Common myeloid progenitor, CD34-positive (primary cell): ENCODE results near the gene SHPK.

Experiments
- CTCF ChIA-PET: fragments of 350-600 bp; sonication (Branson Sonifier 250); formaldehyde crosslinking; loops from one replicate; lab custom pipeline; 2021; ENCODE audit warnings: antibody characterized with exemption; lab: Charles Lee
- POLR2A ChIA-PET: fragments of 350-600 bp; sonication (Branson Sonifier 250); formaldehyde crosslinking; loops from one replicate; lab custom pipeline; 2021; ENCODE audit warnings: antibody characterized with exemption; lab: Charles Lee
- DNase-seq, 3 donors: peaks; one replicate each; pipeline versions ENCODE4 v3.0.0 to v3.0.0-alpha.2; 2013
- H3K27ac ChIP-seq, 2 experiments: 1 replicate in 1 of 2; 2 replicates in 1 of 2; pipeline ENCODE4 v1.7.0; 2013; ENCODE audit warnings: inconsistent platforms in 2 of 2, low read length in 2 of 2, mild to moderate bottlenecking in 2 of 2, low read depth in 1 of 2, moderate library complexity in 1 of 2; ENCODE audit not compliant: severe bottlenecking in 2 of 2, insufficient read depth in 1 of 2, poor library complexity in 1 of 2
- H3K27me3 ChIP-seq, 5 experiments: replicated peaks in 2 of 5; 1 replicate in 3 of 5; 2 replicates in 2 of 5; pipeline versions ENCODE4 v1.6.1 to v1.7.0; 2013; ENCODE audit warnings: low read length in 4 of 5, mild to moderate bottlenecking in 2 of 5, moderate library complexity in 2 of 5, inconsistent platforms in 1 of 5; ENCODE audit not compliant: insufficient read depth in 5 of 5, control insufficient read depth in 4 of 5
- H3K36me3 ChIP-seq, 4 experiments: 1 replicate in 2 of 4; 2 replicates in 2 of 4; pipeline versions ENCODE4 v1.6.1 to v1.7.0; 2013; ENCODE audit warnings: low read length in 3 of 4, control low read depth in 1 of 4, mild to moderate bottlenecking in 1 of 4; ENCODE audit not compliant: control insufficient read depth in 4 of 4, insufficient read depth in 4 of 4
- H3K4me1 ChIP-seq, 4 experiments: 1 replicate in 3 of 4; 2 replicates in 1 of 4; pipeline versions ENCODE4 v1.6.1 to v1.7.1; 2013; ENCODE audit warnings: low read length in 3 of 4, mild to moderate bottlenecking in 3 of 4, control low read depth in 1 of 4, inconsistent platforms in 1 of 4, moderate library complexity in 1 of 4; ENCODE audit not compliant: control insufficient read depth in 4 of 4, insufficient read depth in 4 of 4; ENCODE audit errors: control extremely low read depth in 1 of 4
- H3K4me3 ChIP-seq, 7 experiments: 1 replicate in 4 of 7; 2 replicates in 3 of 7; pipeline versions ENCODE4 v1.5.1 to v1.7.0; 2013; ENCODE audit warnings: mild to moderate bottlenecking in 7 of 7, low read length in 6 of 7, moderate library complexity in 6 of 7, inconsistent platforms in 2 of 7, low read depth in 2 of 7, control low read depth in 1 of 7; ENCODE audit not compliant: insufficient read depth in 4 of 7, control insufficient read depth in 1 of 7; ENCODE audit errors: extremely low read depth in 1 of 7
- H3K9me3 ChIP-seq, 5 experiments: 1 replicate in 4 of 5; 2 replicates in 1 of 5; pipeline versions ENCODE4 v1.6.1 to v1.7.1; 2013; ENCODE audit warnings: low read length in 4 of 5, mild to moderate bottlenecking in 2 of 5, inconsistent platforms in 1 of 5, low read depth in 1 of 5, moderate library complexity in 1 of 5; ENCODE audit not compliant: control insufficient read depth in 4 of 5, insufficient read depth in 2 of 5; ENCODE audit errors: control extremely low read depth in 1 of 5
- WGBS: methylation state at CpG from one replicate; pipeline ENCODE4 v1.1.5; 2013; ENCODE audit not compliant: insufficient coverage; 5-methylcytosine and 5-hydroxymethylcytosine counted together

Gene SHPK

DNA sequence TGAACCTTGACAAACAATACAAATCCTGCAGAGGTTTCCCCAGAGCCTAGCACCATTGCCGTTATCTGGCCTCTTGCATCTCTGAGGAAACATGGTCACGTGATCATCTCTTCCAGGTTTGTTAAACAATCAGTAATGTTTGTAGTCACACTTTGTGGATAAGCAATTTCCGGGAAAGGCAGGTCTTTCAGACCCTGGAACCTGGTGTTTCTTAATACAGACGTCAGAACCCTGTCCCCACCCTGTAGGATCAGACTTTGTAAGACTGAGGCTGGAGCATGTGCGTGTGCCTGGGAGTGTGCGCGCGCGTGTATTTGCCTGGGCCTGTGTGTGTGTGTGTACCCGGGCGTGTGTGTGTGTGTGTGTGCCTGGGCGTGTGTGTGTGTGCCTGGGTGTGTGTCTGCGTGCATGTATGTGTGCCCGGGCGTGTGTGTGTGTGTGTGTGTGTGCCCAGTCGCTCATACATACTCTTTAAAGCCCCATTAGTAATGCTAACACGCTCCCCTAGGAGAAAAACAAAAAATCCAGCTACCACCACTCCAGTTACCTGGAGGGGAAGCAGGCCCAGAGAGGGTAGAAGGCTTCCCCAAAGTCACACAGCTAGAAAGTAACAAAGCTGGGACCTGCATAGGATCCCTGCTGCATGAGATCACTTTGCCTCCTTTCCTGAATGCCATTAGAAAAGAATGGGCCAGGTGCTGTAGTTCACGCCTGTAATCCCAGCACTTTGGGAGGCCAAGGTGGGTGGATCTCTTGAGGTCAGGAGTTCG lies 5.9 kb upstream of the SHPK start:
- Histone ChIP-seq H3K27ac (no peak overlapping the region), H3K4me1 (peaks cover 5 to 31% (median 25%) of the 10 kb centered on the region in 4 experiments), H3K27me3 (no peaks in the 10 kb centered on the region), H3K9me3 (no peaks in the 10 kb centered on the region), H3K36me3 (peaks cover 0 to 17% (median 4%) of the 10 kb centered on the region in 4 experiments), H3K4me3 (no peak overlapping the region)
- POLR2A ChIA-PET = no interaction called here
- no peak for DNase-seq
- WGBS = 94% methylated on average over 3 of the region's 19 CpGs
- CTCF ChIA-PET = no interaction called here

DNA sequence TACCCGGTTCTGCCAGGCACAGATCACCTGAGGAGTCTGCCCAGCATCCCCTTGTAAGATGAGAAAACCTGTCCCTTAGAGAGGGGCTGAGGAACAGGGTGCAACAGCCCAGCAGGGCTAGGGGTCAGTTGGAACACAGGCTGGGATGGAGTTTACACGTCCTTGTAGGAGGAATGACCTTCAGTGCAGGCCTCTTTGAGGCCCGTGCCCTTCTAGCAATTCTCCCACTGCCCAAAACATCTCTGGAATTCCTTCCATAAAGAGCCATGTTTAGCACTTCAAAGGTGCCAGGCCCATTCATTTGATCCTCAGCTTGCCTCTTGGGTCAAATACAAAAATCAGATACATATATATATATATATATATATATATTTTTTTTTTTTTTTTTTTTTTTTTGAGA lies 5.0 kb upstream of the SHPK start:
- POLR2A ChIA-PET = no interaction called here
- peaks cover 0 to 17% (median 4%) of the 10 kb centered on the region in 4 experiments for H3K36me3 ChIP-seq
- DNase-seq = no peak
- H3K4me1 ChIP-seq = peaks cover 5 to 34% (median 27%) of the 10 kb centered on the region in 4 experiments
- CTCF ChIA-PET = no interaction called here
- no peaks in the 10 kb centered on the region for H3K27me3 ChIP-seq
- H3K9me3 ChIP-seq = no peaks in the 10 kb centered on the region
- no peak overlapping the region for H3K4me3 ChIP-seq
- 97% methylated on average over 3 of the region's 3 CpGs for WGBS
- H3K27ac ChIP-seq = peak overlapping the region in 1 of 2 experiments; percentile 62

DNA sequence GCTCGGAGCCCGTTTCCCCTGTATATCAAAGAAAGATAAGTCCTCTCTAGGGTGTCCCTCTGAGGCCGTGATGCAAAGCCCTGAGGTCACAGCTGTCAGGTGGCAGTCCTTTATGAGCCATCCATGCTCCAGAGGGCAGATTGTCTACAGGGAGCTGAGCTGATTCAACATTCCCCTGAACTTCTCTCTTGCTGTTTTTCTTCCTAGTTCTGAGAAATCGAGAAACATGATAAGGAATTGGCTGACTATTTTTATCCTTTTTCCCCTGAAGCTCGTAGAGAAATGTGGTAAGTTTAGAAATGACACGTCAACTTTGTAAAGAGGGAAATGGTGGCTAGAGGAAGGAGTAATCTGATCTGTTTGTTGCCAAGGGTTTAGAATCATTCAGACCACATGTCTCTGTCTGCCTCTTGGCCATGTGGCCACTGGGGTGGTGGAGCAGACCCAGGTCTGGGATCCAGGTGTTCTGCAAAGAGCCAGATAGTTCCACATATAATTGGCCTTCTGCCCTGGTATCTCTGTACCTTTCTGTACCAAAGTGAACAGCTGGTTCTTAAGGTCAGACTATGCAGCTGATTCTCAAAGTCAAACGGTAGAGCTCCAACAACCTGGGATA lies 4.0 kb upstream of the SHPK start:
- peak; percentile 48 to 78 (median 64) for DNase-seq
- peak overlapping the region; percentile 54 to 62 for H3K27ac ChIP-seq
- H3K36me3 ChIP-seq = peaks cover 0 to 14% (median 2%) of the 10 kb centered on the region in 4 experiments
- CTCF ChIA-PET = interaction anchor here (1.0 kb wide), 1 partner anchor 11 kb away, joined by 3 read pairs; no protein-coding TSS in a partner anchor
- peak overlapping the region in 3 of 7 experiments; percentile 4 to 54 (median 35) for H3K4me3 ChIP-seq
- 11% methylated on average over 3 of the region's 7 CpGs for WGBS
- H3K27me3 ChIP-seq = no peaks in the 10 kb centered on the region
- no peaks in the 10 kb centered on the region for H3K9me3 ChIP-seq
- peaks cover 5 to 39% (median 32%) of the 10 kb centered on the region in 4 experiments for H3K4me1 ChIP-seq
- POLR2A ChIA-PET = no interaction called here

DNA sequence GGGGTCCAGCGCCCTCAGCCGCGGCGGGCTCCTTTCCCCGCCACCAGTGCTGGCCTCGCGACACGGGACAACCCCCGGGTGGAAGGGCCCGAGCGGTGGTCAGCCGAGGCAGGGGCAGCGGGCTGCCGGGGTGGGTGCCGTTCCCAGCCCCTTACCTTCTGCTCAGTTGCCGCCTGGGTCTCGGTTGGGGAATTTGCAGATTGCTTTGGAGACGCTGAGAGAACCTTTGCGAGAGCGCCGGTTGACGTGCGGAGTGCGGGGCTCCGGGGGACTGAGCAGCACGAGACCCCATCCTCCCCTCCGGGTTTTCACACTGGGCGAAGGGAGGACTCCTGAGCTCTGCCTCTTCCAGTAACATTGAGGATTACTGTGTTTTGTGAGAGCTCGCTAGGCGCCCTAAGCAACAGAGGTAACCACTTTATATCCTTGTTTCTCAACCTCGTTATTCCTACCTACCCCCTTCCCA lies 891 bp upstream of the SHPK start:
- Histone ChIP-seq H3K36me3 (peaks cover 0 to 9% (median 6%) of the 10 kb centered on the region in 4 experiments), H3K9me3 (no peaks in the 10 kb centered on the region), H3K4me3 (peak overlapping the region; percentile 86 to 100 (median 89)), H3K27ac (peak overlapping the region in 1 of 2 experiments; percentile 90), H3K27me3 (no peaks in the 10 kb centered on the region), H3K4me1 (peaks cover 5 to 42% (median 32%) of the 10 kb centered on the region in 4 experiments)
- DNase-seq = peak in 2 of 3 donors; percentile 31 to 44
- POLR2A ChIA-PET = interaction anchor here (0.6 kb wide), 1 partner anchor 85 kb away, joined by 3 read pairs; no protein-coding TSS in a partner anchor
- WGBS = 1% methylated on average over 22 of the region's 31 CpGs
- CTCF ChIA-PET = interaction anchor here (0.6 to 1.0 kb wide), 5 partner anchors 10 to 138 kb away, joined by 3 read pairs; no protein-coding TSS in a partner anchor

DNA sequence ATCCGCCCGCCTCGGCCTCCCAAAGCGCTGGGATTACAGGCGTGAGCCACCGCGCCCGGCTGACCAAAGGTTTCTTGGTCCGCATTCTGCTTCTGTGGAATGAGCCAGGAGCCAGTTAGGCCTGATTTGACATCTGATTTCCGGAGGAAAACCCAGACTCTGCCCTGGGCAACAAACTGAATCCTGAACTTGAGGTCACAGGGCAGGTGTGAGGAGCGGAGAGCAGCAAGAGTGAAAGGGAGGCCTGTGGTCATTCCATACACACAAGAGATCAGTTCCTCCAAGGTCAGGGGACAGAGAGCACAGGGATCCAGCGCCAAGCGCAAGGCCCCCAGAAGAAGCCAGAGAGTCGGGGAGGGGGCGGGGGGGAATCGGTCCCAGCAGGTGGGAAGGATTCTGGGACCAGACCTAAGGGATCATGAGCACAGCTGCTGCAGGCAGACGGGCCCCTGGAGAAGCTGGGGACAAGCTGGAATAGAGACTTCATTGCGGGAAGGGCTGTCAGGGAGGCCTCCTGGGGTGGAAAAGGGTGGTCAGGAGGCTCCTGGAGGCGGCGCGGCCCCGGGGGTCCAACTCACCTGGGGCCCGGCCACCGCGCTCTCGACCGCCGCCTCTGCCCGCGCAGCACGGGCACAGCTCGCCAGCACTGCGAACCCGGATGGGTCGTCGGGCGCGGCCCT lies 436 bp downstream of the SHPK start:
- Histone ChIP-seq H3K36me3 (peaks cover 0 to 7% (median 4%) of the 10 kb centered on the region in 4 experiments), H3K4me1 (peaks cover 5 to 35% (median 28%) of the 10 kb centered on the region in 4 experiments), H3K27me3 (no peaks in the 10 kb centered on the region), H3K27ac (peak overlapping the region in 1 of 2 experiments; percentile 90), H3K9me3 (no peaks in the 10 kb centered on the region), H3K4me3 (peak overlapping the region; percentile 86 to 100 (median 89))
- CTCF ChIA-PET = interaction anchor here (0.8 to 1.0 kb wide), 2 partner anchors 12 to 13 kb away, joined by 3 read pairs; no protein-coding TSS in a partner anchor
- 8% methylated on average over 26 of the region's 38 CpGs for WGBS
- POLR2A ChIA-PET = interaction anchor here (0.9 kb wide), 1 partner anchor 33 kb away, joined by 4 read pairs; the partner anchor contains the start of genes EMC6 and TAX1BP3
- peak in 1 of 3 donors; percentile 9 for DNase-seq

DNA sequence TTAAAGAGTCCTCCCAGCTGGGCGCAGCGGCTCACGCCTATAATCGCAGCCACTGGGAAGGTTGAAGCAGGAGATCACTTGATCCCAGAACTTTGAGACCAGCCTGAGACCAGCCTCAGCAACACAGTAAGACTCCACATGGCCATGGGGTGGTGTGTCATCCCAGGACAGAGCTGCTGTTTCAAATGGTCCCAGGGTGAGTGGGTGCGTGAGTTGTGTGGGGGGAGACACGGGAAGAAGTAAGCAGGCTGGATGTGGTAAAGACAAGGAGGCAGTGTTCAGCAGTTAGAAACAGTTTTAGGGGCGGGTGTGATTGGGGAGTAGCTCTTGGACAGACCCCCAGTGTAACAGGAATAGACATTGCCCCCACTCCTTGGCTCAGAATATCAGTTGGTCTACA lies 3.8 kb downstream of the SHPK start:
- Histone ChIP-seq H3K27ac (no peak overlapping the region), H3K27me3 (no peaks in the 10 kb centered on the region), H3K9me3 (no peaks in the 10 kb centered on the region), H3K4me3 (no peak overlapping the region), H3K4me1 (peaks cover 0 to 15% (median 12%) of the 10 kb centered on the region in 4 experiments), H3K36me3 (peaks cover 5 to 30% (median 21%) of the 10 kb centered on the region in 4 experiments)
- CTCF ChIA-PET = interaction anchor here (1.1 kb wide), 1 partner anchor 12 kb away, joined by 3 read pairs; no protein-coding TSS in a partner anchor
- DNase-seq = no peak
- POLR2A ChIA-PET = no interaction called here
- WGBS = 100% methylated on average over 5 of the region's 7 CpGs
